ENCODE measurements around the gene NPY5R. TPM values are rescaled to one million over a fixed set of nuclear protein-coding genes. Genes with fewer than 3 reads are reported as not detected.

Gene NPY5R
- total and polyA plus RNA-seq, 2 donors: 0.11 to 0.53 TPM

DNA sequence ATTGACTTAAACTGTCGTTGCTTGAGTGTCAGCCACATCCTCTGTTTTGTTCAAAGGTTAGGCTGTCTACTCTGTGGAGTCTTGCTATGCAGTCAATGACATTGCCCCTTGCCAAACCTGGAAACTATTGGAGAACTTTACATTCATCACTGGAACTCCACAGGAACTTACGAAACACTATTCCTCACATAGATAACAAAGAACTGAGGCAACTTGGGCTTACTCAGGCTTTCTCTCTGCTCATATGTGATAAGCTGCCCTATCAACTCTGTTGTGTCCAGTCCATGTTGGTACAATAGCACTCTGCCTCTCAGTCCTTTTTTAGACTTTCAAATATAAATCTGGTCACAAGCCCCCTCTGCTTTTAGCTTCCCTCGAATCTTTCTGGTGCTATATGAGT lies 9.4 kb downstream of the NPY5R start:
- Histone ChIP-seq H3K36me3 (ENCODE audit: insufficient read depth) (no peaks in the 10 kb centered on the region), H3K4me3 (ENCODE audit: low read depth, low read length) (no peak overlapping the region), H3K4me1 (ENCODE audit: insufficient read depth) (no peaks in the 10 kb centered on the region), H3K27ac (ENCODE audit: low read depth) (no peak overlapping the region)
- 72% methylated on average over 3 of the region's 3 CpGs for WGBS
- no peak for DNase-seq (ENCODE audit: extremely low spot score)

DNA sequence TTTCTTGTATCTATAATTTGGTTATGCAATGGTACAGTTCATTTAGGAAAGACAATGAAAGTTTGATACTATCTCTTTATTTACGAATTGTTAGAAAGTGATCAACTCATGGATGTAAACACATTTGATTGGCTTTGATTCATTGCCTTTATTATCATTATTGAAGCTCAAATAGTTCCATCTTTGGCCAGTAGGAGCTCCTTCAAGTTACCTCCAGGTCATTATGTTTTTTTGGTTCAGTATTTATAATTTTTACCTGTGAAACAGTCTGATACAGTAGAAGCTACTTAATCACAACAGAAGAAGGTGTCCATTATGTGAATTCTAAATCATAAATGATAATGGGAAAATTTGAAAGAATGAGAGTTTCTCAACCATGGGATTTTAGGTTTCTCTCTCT lies 12.4 kb downstream of the NPY5R start:
- DNase-seq (ENCODE audit: extremely low spot score): no peak
- WGBS: 83% methylated on average over 1 of the region's 1 CpG

DNA sequence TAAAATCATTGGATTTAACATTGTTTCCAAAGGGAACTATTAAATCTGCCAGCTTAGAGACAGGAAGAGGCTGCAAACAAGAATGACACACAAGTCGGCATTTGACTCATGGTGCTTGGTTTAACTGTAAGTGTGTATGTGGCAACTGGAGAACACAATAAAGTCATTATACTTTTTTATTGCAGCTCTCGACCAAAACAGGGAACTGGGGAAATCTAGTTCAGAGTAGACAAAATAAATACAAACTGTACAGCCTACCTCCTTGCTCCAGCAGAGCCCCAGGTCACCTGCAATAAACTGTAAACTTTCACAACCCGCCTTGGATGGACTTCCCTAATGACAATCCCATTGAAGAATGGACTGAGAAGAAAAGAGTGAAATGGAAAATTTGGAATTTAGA lies 24.0 kb downstream of the NPY5R start:
- no peaks in the 10 kb centered on the region for H3K4me1 ChIP-seq (ENCODE audit: insufficient read depth)
- H3K4me3 ChIP-seq (ENCODE audit: low read depth, low read length): no peak overlapping the region
- DNase-seq (ENCODE audit: extremely low spot score): no peak
- H3K27ac ChIP-seq (ENCODE audit: low read depth): no peak overlapping the region
- WGBS: 31% methylated on average over 3 of the region's 3 CpGs
- H3K36me3 ChIP-seq (ENCODE audit: insufficient read depth): no peaks in the 10 kb centered on the region

More for the DNA sequence above, 12.4 kb downstream of the NPY5R start:
- H3K36me3 ChIP-seq (ENCODE audit: insufficient read depth): no peaks in the 10 kb centered on the region
- H3K4me3 ChIP-seq (ENCODE audit: low read depth, low read length): no peak overlapping the region
- no peaks in the 10 kb centered on the region for H3K4me1 ChIP-seq (ENCODE audit: insufficient read depth)
- H3K27ac ChIP-seq (ENCODE audit: low read depth): no peak overlapping the region

DNA sequence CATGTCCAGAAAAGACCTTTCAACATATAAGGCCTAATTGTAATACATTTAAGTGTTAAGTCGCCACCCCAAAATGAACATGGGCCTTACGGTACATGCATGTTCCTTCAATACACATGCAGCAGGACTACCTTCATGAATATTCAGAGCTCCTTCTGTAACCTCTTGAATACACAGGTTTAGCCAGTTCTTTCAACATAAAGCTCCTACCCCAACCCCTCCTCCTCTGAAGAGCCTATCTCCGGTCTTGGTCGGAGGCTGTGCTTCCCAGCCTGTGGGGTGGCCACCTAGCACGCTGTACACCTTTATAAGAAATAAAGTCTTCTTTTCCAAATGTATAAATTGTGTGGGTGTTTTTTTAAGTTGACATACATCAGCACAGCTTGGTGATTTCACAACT lies 28.3 kb downstream of the NPY5R start:
- Histone ChIP-seq H3K4me3 (ENCODE audit: low read depth, low read length) (no peak overlapping the region), H3K27ac (ENCODE audit: low read depth) (no peak overlapping the region), H3K4me1 (ENCODE audit: insufficient read depth) (no peaks in the 10 kb centered on the region), H3K36me3 (ENCODE audit: insufficient read depth) (no peaks in the 10 kb centered on the region)
- 90% methylated on average over 5 of the region's 5 CpGs for WGBS
- DNase-seq (ENCODE audit: extremely low spot score): no peak

DNA sequence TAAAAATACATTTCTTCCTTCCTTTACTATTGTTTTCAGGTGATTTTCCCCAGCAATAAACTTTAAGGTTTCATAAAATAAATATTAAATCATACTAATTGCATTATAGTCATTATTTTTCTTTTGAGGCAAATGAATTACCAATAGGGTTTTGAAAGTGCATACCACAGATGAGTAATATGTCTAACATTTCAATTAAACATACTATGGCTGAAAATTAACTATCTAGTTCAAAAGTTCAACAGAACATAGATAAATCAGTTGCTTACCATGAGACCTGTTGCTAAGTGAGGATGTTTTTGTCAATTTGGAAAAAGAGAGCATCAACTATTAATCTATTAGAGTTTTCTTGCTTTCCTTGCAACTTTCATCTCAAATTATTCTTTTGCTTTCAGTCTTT lies 35.0 kb downstream of the NPY5R start:
- DNase-seq (ENCODE audit: extremely low spot score): no peak
- Histone ChIP-seq H3K27ac (ENCODE audit: low read depth) (no peak overlapping the region), H3K36me3 (ENCODE audit: insufficient read depth) (no peaks in the 10 kb centered on the region), H3K4me3 (ENCODE audit: low read depth, low read length) (no peak overlapping the region), H3K4me1 (ENCODE audit: insufficient read depth) (no peaks in the 10 kb centered on the region)

DNA sequence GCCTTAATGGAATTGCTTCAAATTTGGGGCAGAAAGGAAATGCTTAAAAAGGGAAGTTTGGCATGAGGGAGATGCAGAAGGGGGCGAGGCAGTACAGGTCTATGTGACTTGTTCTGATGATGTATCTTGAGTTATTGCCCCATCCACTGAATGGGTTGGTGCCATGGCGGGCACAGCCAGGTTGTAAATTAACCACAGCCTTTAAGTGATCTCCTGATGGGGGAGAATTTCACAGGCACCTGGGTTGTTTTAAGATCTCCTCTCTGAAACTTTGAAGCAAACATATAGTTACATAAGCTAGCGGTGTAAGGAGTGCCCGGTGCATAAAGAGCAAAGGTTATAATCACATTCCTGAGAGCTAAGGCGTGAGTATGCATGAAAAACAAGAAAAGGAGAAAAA lies 37.0 kb downstream of the NPY5R start:
- no peaks in the 10 kb centered on the region for H3K4me1 ChIP-seq (ENCODE audit: insufficient read depth)
- H3K36me3 ChIP-seq (ENCODE audit: insufficient read depth): no peaks in the 10 kb centered on the region
- DNase-seq (ENCODE audit: extremely low spot score): no peak
- no peak overlapping the region for H3K27ac ChIP-seq (ENCODE audit: low read depth)
- H3K4me3 ChIP-seq (ENCODE audit: low read depth, low read length): no peak overlapping the region
- WGBS: 72% methylated on average over 5 of the region's 5 CpGs

DNA sequence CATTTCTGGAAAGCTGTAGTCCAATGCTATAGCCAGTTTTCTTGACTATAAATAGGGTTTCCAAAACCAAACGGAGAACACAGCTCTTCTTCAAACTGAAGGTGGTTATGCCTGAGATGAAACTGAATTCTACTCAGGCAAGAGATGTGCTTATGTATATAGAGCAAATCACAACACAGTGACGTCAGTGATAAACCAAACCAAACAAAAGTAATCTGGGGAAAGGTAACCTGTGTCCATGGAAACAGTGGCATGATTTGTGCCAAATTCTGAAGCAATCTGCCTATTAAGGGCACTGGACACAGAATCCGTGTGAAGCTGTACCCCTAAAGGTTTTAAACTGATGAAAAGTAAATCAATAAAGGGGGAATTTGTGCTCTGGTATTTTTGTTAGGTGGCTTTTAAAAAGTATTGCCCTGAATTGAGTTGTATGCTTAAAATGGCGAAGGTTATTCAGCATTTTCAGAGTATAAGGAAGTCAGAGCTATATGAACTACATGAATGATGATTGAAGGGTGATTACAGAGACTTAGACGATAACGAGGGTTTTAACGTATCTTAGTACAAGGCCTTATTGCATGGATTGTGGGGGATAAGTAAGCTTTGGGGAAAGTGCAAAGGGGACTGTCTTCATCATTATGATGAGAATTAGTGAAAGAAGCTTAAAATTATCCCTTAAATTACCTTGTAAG lies 38.6 kb downstream of the NPY5R start:
- WGBS: 80% methylated on average over 7 of the region's 7 CpGs

DNA sequence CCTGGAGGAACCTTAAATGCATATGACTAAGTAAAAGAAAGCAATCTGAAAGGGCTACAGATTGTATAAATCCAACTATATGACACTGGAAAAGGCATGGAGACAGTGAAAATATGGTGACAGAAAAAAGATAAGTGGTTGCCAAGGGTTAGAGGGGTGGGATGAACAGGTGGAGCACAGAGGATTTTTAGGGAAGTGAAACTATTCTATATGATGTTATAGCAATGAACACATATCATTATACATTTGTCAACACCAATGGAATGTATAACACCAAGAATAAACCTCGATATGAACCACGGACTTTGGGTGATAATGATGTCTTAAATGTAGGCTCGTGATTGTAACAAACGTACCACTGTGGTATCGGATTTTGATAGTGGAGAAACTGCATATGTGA lies 40.7 kb downstream of the NPY5R start:
- Histone ChIP-seq H3K36me3 (ENCODE audit: insufficient read depth) (no peaks in the 10 kb centered on the region), H3K4me3 (ENCODE audit: low read depth, low read length) (no peak overlapping the region), H3K27ac (ENCODE audit: low read depth) (no peak overlapping the region), H3K4me1 (ENCODE audit: insufficient read depth) (no peaks in the 10 kb centered on the region)
- DNase-seq (ENCODE audit: extremely low spot score): no peak
- WGBS: 82% methylated on average over 5 of the region's 5 CpGs

More for the DNA sequence above, 38.6 kb downstream of the NPY5R start:
- H3K4me1 ChIP-seq (ENCODE audit: insufficient read depth): no peaks in the 10 kb centered on the region
- no peaks in the 10 kb centered on the region for H3K36me3 ChIP-seq (ENCODE audit: insufficient read depth)
- H3K4me3 ChIP-seq (ENCODE audit: low read depth, low read length): no peak overlapping the region
- no peak for DNase-seq (ENCODE audit: extremely low spot score)
- no peak overlapping the region for H3K27ac ChIP-seq (ENCODE audit: low read depth)

DNA sequence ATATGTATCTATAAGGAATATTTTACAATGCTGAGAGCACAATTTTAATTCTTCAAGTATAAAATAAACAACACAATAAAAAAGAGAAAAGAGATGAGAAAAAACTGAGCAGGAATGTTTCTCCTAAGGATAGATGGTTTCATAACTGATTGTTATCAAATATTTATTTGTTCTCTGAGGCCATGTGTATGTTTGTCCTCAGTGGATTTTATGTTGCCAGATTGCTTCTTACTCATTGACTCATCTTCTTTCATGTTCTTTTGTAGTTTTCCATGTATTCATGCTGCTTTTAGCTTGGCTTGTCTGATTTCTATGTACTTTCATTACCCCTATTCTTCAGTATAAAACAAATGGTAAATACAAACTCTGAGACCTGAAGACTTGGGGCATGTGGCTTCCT lies 41.2 kb downstream of the NPY5R start:
- Histone ChIP-seq H3K27ac (ENCODE audit: low read depth) (no peak overlapping the region), H3K4me3 (ENCODE audit: low read depth, low read length) (no peak overlapping the region), H3K4me1 (ENCODE audit: insufficient read depth) (no peaks in the 10 kb centered on the region), H3K36me3 (ENCODE audit: insufficient read depth) (no peaks in the 10 kb centered on the region)
- DNase-seq (ENCODE audit: extremely low spot score): no peak

DNA sequence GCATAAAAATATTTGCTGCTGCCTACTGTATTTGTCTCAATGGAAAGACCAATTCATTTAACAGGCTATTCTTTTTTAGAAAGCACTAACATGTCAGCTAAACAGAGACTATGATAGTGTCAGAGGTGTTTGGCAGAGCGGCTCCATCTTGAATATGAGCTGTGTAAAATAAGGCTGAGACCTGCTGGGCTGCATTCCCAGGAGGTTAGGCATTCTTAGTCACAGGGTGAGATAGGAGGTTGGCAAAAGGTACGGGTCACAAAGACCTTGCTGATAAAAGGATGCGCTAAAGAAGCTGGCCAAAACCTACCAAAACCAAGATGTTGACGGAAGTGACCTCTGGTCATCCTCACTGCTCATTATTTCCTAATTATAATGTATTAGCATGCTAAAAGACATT lies 41.8 kb downstream of the NPY5R start:
- Histone ChIP-seq H3K36me3 (ENCODE audit: insufficient read depth) (no peaks in the 10 kb centered on the region), H3K27ac (ENCODE audit: low read depth) (no peak overlapping the region), H3K4me3 (ENCODE audit: low read depth, low read length) (no peak overlapping the region), H3K4me1 (ENCODE audit: insufficient read depth) (no peaks in the 10 kb centered on the region)
- DNase-seq (ENCODE audit: extremely low spot score): no peak
- 78% methylated on average over 4 of the region's 4 CpGs for WGBS

DNA sequence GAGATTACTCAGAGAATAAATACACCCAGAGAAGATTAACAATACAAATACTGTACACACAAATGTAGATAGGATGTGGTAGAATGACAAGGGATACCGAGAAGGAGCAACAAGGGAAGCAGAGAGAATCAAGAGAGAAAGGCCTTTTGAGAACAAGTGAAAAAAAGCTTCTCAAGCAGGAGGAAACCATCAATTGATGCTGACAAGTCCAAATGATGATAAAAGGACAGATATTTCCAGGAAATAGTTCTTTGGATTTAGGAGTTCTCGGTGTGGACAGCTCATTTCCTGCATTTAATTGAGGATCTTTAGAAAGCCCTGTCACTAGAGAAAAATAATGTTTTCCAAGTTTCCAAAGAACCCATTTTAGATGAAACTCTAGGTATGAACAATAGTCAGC lies 48.1 kb downstream of the NPY5R start:
- Histone ChIP-seq H3K4me1 (ENCODE audit: insufficient read depth) (no peaks in the 10 kb centered on the region), H3K27ac (ENCODE audit: low read depth) (no peak overlapping the region), H3K4me3 (ENCODE audit: low read depth, low read length) (no peak overlapping the region), H3K36me3 (ENCODE audit: insufficient read depth) (no peaks in the 10 kb centered on the region)
- WGBS: 28% methylated on average over 2 of the region's 2 CpGs
- DNase-seq (ENCODE audit: extremely low spot score): no peak

DNA sequence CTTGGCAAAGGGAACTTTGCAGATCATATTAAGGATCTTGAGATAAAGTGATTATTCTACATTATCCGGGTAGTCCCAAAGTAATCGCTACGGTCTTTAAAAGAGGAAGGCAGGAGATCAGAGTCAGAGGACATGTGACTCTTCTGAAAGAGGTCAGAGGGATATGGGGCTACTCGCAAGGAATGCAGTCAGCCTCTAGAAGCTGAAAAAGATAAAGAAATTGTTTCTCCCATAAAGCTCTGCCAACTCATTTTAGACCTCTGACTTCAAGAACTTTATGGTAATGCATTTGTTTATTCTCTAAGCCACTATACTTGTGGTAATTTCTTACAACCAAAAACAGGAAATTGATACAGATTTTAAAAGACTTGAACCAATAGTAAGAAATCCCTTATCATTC lies 48.6 kb downstream of the NPY5R start:
- WGBS: 35% methylated on average over 4 of the region's 4 CpGs
- Histone ChIP-seq H3K36me3 (ENCODE audit: insufficient read depth) (no peaks in the 10 kb centered on the region), H3K4me1 (ENCODE audit: insufficient read depth) (no peaks in the 10 kb centered on the region), H3K4me3 (ENCODE audit: low read depth, low read length) (no peak overlapping the region), H3K27ac (ENCODE audit: low read depth) (no peak overlapping the region)
- DNase-seq (ENCODE audit: extremely low spot score): no peak

DNA sequence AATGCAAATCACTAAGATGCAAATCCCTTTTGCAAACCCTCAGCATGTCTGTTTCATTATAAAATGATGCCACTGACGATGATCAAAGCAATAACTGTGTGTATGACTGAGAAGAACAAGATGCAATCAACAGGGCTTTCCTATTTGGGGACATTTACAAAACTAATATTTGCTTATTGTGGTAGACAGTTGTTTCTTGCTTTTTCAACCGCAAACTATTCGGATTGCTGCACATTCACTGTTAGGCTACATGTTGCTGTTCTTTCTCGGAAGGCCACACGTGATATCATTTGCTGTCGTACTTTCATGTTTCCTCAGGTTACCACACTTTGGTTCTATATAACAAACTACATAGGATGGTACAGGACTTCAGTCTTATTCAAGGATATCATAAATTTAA lies 49.8 kb downstream of the NPY5R start:
- H3K27ac ChIP-seq (ENCODE audit: low read depth): no peak overlapping the region
- H3K4me1 ChIP-seq (ENCODE audit: insufficient read depth): no peaks in the 10 kb centered on the region
- WGBS: 90% methylated on average over 6 of the region's 6 CpGs
- DNase-seq (ENCODE audit: extremely low spot score): no peak
- no peak overlapping the region for H3K4me3 ChIP-seq (ENCODE audit: low read depth, low read length)
- H3K36me3 ChIP-seq (ENCODE audit: insufficient read depth): no peaks in the 10 kb centered on the region

DNA sequence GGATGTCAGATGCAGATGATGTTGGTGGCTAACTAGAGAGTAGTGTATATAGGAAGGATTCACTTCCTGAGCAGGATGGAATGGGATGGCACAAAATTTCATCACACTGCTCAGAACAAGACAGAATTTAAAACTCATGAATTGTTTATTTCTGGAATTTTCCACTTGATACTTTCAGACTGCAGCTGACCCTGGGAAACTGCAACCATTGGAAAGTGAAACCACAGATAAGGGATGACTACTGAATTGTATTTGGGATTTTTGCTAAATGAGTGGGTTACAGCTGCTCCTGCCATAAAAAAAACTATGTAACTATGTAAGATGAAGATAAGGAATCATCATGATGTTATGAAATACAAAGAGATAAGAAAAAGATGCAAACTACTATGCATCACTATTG lies 51.4 kb downstream of the NPY5R start:
- Histone ChIP-seq H3K4me1 (ENCODE audit: insufficient read depth) (no peaks in the 10 kb centered on the region), H3K27ac (ENCODE audit: low read depth) (no peak overlapping the region), H3K4me3 (ENCODE audit: low read depth, low read length) (no peak overlapping the region), H3K36me3 (ENCODE audit: insufficient read depth) (no peaks in the 10 kb centered on the region)
- DNase-seq (ENCODE audit: extremely low spot score): no peak

DNA sequence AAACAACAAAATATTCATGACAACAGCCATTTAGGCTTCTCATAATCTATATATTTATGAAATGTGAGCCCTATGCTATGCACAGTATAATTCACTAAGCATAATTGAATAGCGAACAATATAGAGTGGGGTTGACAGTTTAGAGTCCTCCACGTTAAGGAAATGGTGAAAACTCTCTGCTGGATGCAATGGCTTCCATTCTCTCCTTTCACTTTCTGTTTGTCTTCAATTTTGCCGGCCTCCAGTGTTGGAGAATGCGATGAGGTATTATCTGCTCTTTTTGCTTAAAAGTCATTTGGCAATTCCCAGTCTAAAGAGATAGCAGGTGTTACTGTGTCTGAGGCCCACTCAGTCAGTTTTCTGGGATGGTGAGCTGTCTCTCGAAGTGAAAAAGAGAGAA lies 52.1 kb downstream of the NPY5R start:
- WGBS: 71% methylated on average over 5 of the region's 5 CpGs
- Histone ChIP-seq H3K36me3 (ENCODE audit: insufficient read depth) (no peaks in the 10 kb centered on the region), H3K4me3 (ENCODE audit: low read depth, low read length) (no peak overlapping the region), H3K27ac (ENCODE audit: low read depth) (no peak overlapping the region), H3K4me1 (ENCODE audit: insufficient read depth) (no peaks in the 10 kb centered on the region)
- no peak for DNase-seq (ENCODE audit: extremely low spot score)

Measured in urinary bladder (tissue), 4 donors.